ENCODE measurements around the gene SUPT3H.
"Not testable (repeated sequence)": the region's sequence is repeated elsewhere in the genome, so short reads cannot be mapped to it uniquely, and the experiment has no call there.

- not testable (repeated sequence) for TF ChIP-seq POLR2A (IDR thresholded peaks at IDR 0.05; ENCODE audit: low read depth, low read length); TAF1 (IDR thresholded peaks at IDR 0.05; ENCODE audit: low read depth, low read length); POLR2AphosphoS5 (IDR thresholded peaks at IDR 0.05; ENCODE audit: low read depth, low read length); PAX5 (IDR thresholded peaks at IDR 0.05; ENCODE audit: insufficient read depth, low read length, severe bottlenecking); POU2F2 (IDR thresholded peaks at IDR 0.05; ENCODE audit: low read depth, low read length); SPI1 (IDR thresholded peaks at IDR 0.05; ENCODE audit: low read depth, low read length)
Observed at GRCh38 chr6:44879071-44879470, 498.7 kb downstream of the SUPT3H start.
